ENCODE data around the gene ATG4C. TPM values are rescaled to one million over a fixed set of nuclear protein-coding genes. Genes with fewer than 3 reads are reported as not detected.

Gene ATG4C
- total RNA-seq, 2 experiments from 2014 or later: 4.2 to 4.6 TPM

DNA sequence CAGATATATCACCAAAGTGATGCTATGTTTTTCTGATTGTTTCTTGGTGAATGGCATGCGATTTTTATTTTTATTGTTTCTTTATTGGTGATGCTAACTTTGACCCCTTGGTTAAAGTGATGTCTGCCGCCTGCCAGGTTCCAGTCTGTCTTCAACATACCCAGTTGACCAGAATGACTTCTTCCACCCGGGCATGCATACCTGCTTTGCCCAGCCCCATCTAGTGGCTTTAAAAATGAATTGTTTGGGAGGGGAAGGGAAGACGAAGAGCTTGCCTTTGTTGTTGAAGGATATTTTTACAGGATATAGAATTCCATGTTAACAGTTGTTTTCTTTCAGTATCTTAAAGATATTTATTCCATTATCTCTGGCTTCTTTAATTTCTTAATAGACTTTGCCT, 65.1 kb downstream of the ATG4C start:
- Mint-ChIP-seq H3K27me3 (no peaks in the 10 kb centered on the region), H3K9me3 (no peaks in the 10 kb centered on the region), H3K36me3 (ENCODE audit: low read depth) (peaks cover 22% of the 10 kb centered on the region), H3K4me3 (no peak overlapping the region), H3K4me1 (ENCODE audit: low read depth) (no peaks in the 10 kb centered on the region), H3K27ac (no peak overlapping the region)
- DNase-seq (no peak), ATAC-seq (ENCODE audit: poor library complexity) (no peak)
- no peak overlapping the region for H3K4me3 ChIP-seq (ENCODE audit: low read length)
- no peaks in the 10 kb centered on the region for H3K9me3 ChIP-seq (ENCODE audit: control insufficient read depth in 1 of 2, insufficient read depth in 1 of 2, low read length in 2 of 2)
- CTCF ChIA-PET: no interaction called here
- H3K4me1 ChIP-seq (ENCODE audit: insufficient read depth, low read length): no peaks in the 10 kb centered on the region
- peaks cover 7% of the 10 kb centered on the region for H3K36me3 ChIP-seq (ENCODE audit: insufficient read depth, low read length)
- H3K27ac ChIP-seq (ENCODE audit: low read depth in 1 of 2, low read length in 2 of 2): no peak overlapping the region
- POLR2A ChIA-PET: no interaction called here
- TF ChIP-seq CTCF (IDR thresholded peaks at IDR 0.05): no peak
- H3K27me3 ChIP-seq (ENCODE audit: control insufficient read depth in 1 of 2, insufficient read depth in 2 of 2, low read length in 2 of 2): no peaks in the 10 kb centered on the region
- intact Hi-C loops (cut with DNase I, micrococcal nuclease): no loop called here

DNA sequence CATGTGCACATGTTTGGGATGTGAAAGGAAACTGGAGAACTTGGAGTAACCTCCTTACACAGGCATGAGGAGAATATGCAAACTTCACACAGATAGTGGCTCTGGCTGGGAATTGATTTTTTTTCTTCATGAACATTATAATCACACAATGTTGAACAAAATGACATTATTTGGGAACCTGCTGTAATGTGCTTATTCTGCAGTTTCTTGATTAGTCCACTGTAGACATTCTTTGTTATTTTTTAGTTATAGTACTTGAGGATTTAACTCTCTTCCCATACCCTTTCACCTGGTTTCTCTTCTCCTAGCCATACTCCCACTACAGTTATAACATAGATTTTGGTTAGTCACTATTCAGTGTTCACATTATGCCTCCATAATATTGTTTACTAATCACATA, 68.3 kb downstream of the ATG4C start:
- H3K4me1 Mint-ChIP-seq (ENCODE audit: low read depth): no peaks in the 10 kb centered on the region
- H3K36me3 Mint-ChIP-seq (ENCODE audit: low read depth): peaks cover 40% of the 10 kb centered on the region
- no peaks in the 10 kb centered on the region for H3K27me3 ChIP-seq (ENCODE audit: control insufficient read depth in 1 of 2, insufficient read depth in 2 of 2, low read length in 2 of 2)
- no peak for TF ChIP-seq CTCF (IDR thresholded peaks at IDR 0.05)
- no peaks in the 10 kb centered on the region for H3K36me3 ChIP-seq (ENCODE audit: insufficient read depth, low read length)
- H3K27me3 Mint-ChIP-seq: no peaks in the 10 kb centered on the region
- no peak overlapping the region for H3K4me3 Mint-ChIP-seq
- no peak overlapping the region for H3K27ac Mint-ChIP-seq
- ATAC-seq (ENCODE audit: poor library complexity) (no peak), DNase-seq (no peak)
- CTCF ChIA-PET: interaction anchor here (1.3 kb wide), 1 partner anchor 11 kb away, joined by 5 read pairs; no protein-coding TSS in a partner anchor
- no peaks in the 10 kb centered on the region for H3K9me3 Mint-ChIP-seq
- H3K4me1 ChIP-seq (ENCODE audit: insufficient read depth, low read length): no peaks in the 10 kb centered on the region
- POLR2A ChIA-PET: no interaction called here
- H3K9me3 ChIP-seq (ENCODE audit: control insufficient read depth in 1 of 2, insufficient read depth in 1 of 2, low read length in 2 of 2): no peaks in the 10 kb centered on the region
- H3K4me3 ChIP-seq (ENCODE audit: low read length): no peak overlapping the region
- no peak overlapping the region for H3K27ac ChIP-seq (ENCODE audit: low read depth in 1 of 2, low read length in 2 of 2)
- intact Hi-C loops (cut with DNase I, micrococcal nuclease): no loop called here

DNA sequence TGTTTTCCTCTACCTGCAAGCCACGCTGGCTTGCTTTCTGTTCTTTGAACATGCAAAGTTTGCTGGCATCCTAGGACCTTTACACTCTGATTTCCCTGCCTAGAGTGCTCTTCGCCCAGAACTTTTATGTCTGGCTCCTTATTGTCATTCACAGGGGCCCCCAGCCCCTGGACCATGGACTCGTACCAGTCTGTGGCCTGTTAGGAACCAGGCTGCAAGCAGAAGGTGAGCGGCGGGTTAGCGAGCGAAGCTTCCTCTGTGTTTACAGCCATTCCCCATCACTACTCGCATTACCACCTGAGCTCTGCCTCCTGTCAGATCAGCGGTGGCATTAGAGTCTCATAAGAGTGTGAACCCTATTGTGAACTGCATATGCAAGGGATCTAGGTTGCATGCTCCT, 73.0 kb downstream of the ATG4C start:
- ATAC-seq (ENCODE audit: poor library complexity) (no peak), DNase-seq (no peak)
- no peaks in the 10 kb centered on the region for H3K4me1 Mint-ChIP-seq (ENCODE audit: low read depth)
- no peak overlapping the region for H3K27ac Mint-ChIP-seq
- POLR2A ChIA-PET: interaction anchor here (1.0 kb wide), 1 partner anchor 27 kb away, joined by 3 read pairs; no protein-coding TSS in a partner anchor
- intact Hi-C loops (cut with DNase I, micrococcal nuclease): no loop called here
- CTCF ChIA-PET: no interaction called here
- H3K36me3 Mint-ChIP-seq (ENCODE audit: low read depth): peaks cover 41% of the 10 kb centered on the region
- Histone ChIP-seq H3K27ac (ENCODE audit: low read depth in 1 of 2, low read length in 2 of 2) (no peak overlapping the region), H3K4me1 (ENCODE audit: insufficient read depth, low read length) (no peaks in the 10 kb centered on the region), H3K4me3 (ENCODE audit: low read length) (no peak overlapping the region), H3K27me3 (ENCODE audit: control insufficient read depth in 1 of 2, insufficient read depth in 2 of 2, low read length in 2 of 2) (no peaks in the 10 kb centered on the region), H3K36me3 (ENCODE audit: insufficient read depth, low read length) (no peaks in the 10 kb centered on the region), H3K9me3 (ENCODE audit: control insufficient read depth in 1 of 2, insufficient read depth in 1 of 2, low read length in 2 of 2) (no peaks in the 10 kb centered on the region)
- no peak for TF ChIP-seq CTCF (IDR thresholded peaks at IDR 0.05)
- H3K27me3 Mint-ChIP-seq: no peaks in the 10 kb centered on the region
- H3K9me3 Mint-ChIP-seq: no peaks in the 10 kb centered on the region
- no peak overlapping the region for H3K4me3 Mint-ChIP-seq

Data from CD4-positive, alpha-beta T cell (primary cell).